Neural progenitor cell (in vitro differentiated cells): ENCODE measurements around the gene INPP5E.

Source experiments
- EZH2 ChIP-seq: fragments of 200-600 bp; sonication (generic); IDR thresholded peaks from 2 replicates; pipeline ENCODE4 v1.6.1; 2017; ENCODE audit warnings: antibody characterized with exemption, mild to moderate bottlenecking, moderate library complexity
- TF ChIP-seq, protein P1 (sequence below): fragments of 200-600 bp; sonication (generic); IDR thresholded peaks from 2 replicates; pipeline ENCODE4 v1.5.1; 2017; ENCODE audit warnings: antibody characterized with exemption, mild to moderate bottlenecking

DNA sequence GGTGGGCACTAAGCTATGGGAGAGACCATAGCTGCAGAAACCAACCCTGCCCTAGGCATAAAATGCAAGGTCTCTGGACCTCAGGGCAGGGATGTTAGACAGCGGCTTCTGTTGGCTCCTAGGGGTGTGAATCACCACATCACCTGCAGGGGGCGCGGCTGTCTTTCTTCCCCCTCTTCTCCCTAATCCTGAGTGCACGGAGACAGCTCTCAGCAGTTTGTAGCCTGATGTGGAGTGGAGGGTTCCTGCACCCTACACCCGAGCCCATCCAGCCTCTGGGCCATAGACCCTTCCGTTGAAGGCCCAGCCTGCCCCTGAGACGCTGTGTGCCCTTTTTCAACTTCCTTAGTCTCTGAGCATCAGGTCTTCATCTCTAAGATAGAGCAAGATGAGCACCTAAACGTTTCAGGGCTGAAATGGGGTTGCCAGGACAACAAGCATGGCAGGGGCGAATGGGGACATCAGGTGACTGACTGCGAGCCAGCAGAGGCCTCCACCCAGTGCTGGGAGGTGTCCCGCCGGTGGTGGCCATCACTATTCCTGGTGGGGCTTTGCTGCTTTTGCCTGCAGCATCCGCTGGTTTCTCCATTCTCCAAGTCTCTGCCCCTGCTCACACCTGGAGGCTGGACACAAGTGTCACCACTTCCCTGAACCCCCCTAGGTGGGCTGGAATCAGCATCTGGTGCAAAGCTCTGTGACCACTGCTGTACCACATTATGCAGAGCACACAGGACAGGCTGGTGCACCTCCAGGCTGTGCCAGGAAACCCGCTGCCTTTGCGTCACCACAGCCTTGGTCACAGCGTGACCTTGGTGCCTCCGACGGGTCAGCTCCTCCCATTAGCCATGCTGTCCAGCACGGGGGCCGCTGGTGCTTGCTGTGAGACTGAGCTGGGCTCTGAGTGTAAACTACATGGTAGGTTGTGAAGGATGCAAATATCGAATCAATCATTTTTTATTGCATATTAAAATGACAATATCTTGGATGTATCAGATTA, 45.7 kb upstream of the INPP5E start:
- TF ChIP-seq, protein P1, sequence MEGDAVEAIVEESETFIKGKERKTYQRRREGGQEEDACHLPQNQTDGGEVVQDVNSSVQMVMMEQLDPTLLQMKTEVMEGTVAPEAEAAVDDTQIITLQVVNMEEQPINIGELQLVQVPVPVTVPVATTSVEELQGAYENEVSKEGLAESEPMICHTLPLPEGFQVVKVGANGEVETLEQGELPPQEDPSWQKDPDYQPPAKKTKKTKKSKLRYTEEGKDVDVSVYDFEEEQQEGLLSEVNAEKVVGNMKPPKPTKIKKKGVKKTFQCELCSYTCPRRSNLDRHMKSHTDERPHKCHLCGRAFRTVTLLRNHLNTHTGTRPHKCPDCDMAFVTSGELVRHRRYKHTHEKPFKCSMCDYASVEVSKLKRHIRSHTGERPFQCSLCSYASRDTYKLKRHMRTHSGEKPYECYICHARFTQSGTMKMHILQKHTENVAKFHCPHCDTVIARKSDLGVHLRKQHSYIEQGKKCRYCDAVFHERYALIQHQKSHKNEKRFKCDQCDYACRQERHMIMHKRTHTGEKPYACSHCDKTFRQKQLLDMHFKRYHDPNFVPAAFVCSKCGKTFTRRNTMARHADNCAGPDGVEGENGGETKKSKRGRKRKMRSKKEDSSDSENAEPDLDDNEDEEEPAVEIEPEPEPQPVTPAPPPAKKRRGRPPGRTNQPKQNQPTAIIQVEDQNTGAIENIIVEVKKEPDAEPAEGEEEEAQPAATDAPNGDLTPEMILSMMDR, result peak; percentile 81
- TF ChIP-seq EZH2, result no peak
